NB4 (cell line): ENCODE data around the gene OVAAL.

Source experiments
- DNase-seq: peaks from one replicate; pipeline ENCODE4 v3.0.0; 2010; ENCODE audit warnings: low read depth
- H3K4me3 ChIP-seq: one replicate; pipeline ENCODE4 v1.5.1; 2011; ENCODE audit warnings: mild to moderate bottlenecking, low read depth, low read length, moderate library complexity
- MYC ChIP-seq: IDR thresholded peaks from 2 replicates; pipeline ENCODE4 v1.6.1; 2011; ENCODE audit warnings: low read depth, low read length
- POLR2A ChIP-seq: IDR thresholded peaks from 2 replicates; pipeline ENCODE4 v1.6.1; 2011; ENCODE audit warnings: mild to moderate bottlenecking; ENCODE audit not compliant: insufficient read length; ENCODE audit errors: extremely low read depth
- TF ChIP-seq, protein P1 (sequence below): IDR thresholded peaks from 2 replicates; pipeline ENCODE4 v1.6.1; 2011; ENCODE audit warnings: low read depth, low read length
- TF ChIP-seq, protein P2 (sequence below): IDR thresholded peaks from one replicate; pipeline ENCODE4 v1.5.1; 2012; ENCODE audit warnings: low read depth, low read length

The OVAAL gene

DNA sequence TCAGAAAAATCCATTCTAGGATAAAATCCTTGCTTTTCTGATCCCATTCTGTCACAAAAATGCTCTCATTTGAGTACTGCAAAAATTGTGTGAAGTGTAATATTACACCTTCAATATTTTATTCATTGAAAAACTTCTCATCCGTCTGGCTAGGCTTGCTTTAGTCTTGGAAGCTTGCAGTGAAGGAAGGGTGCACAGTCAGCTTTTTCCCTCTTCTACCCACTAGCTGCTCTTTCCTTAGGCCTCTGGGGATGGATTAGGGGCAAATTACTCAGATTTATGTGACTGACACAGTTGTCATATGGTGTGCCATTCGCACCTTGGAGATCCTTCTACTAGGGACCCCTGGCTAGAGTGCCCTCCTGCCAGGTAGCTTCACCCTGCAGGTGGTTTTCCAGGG, 32.1 kb downstream of the OVAAL start:
- TF ChIP-seq POLR2A, result no peak
- no peak for DNase-seq
- H3K4me3 ChIP-seq, result no peak overlapping the region

- no peak for DNase-seq
- TF ChIP-seq, protein P1, sequence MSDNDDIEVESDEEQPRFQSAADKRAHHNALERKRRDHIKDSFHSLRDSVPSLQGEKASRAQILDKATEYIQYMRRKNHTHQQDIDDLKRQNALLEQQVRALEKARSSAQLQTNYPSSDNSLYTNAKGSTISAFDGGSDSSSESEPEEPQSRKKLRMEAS, result no peak
- TF ChIP-seq POLR2A (no peak), MYC (no peak)
- TF ChIP-seq, protein P2, sequence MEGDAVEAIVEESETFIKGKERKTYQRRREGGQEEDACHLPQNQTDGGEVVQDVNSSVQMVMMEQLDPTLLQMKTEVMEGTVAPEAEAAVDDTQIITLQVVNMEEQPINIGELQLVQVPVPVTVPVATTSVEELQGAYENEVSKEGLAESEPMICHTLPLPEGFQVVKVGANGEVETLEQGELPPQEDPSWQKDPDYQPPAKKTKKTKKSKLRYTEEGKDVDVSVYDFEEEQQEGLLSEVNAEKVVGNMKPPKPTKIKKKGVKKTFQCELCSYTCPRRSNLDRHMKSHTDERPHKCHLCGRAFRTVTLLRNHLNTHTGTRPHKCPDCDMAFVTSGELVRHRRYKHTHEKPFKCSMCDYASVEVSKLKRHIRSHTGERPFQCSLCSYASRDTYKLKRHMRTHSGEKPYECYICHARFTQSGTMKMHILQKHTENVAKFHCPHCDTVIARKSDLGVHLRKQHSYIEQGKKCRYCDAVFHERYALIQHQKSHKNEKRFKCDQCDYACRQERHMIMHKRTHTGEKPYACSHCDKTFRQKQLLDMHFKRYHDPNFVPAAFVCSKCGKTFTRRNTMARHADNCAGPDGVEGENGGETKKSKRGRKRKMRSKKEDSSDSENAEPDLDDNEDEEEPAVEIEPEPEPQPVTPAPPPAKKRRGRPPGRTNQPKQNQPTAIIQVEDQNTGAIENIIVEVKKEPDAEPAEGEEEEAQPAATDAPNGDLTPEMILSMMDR, result no peak
Observed at GRCh38 chr1:180593382-180593781, 34.6 kb downstream of the OVAAL start.

GRCh38 chr1:180594723-180595122, 36.0 kb downstream of the OVAAL start:
- no peak overlapping the region for H3K4me3 ChIP-seq
- TF ChIP-seq POLR2A, result no peak
- TF ChIP-seq, protein P1, result no peak
- no peak for TF ChIP-seq MYC
- TF ChIP-seq, protein P2, result no peak
- no peak for DNase-seq

More at GRCh38 chr1:180593382-180593781, 34.6 kb downstream of the OVAAL start:
- no peak overlapping the region for H3K4me3 ChIP-seq

- TF ChIP-seq POLR2A (no peak), MYC (no peak)
- TF ChIP-seq, protein P1, result no peak
- TF ChIP-seq, protein P2, result no peak
- no peak overlapping the region for H3K4me3 ChIP-seq
- no peak for DNase-seq
Observed at GRCh38 chr1:180595966-180596365, 37.2 kb downstream of the OVAAL start.

GRCh38 chr1:180597520-180597919, 38.8 kb downstream of the OVAAL start:
- TF ChIP-seq POLR2A (no peak), MYC (no peak)
- TF ChIP-seq, protein P1, result no peak
- TF ChIP-seq, protein P2, result no peak
- DNase-seq, result no peak
- no peak overlapping the region for H3K4me3 ChIP-seq

DNA sequence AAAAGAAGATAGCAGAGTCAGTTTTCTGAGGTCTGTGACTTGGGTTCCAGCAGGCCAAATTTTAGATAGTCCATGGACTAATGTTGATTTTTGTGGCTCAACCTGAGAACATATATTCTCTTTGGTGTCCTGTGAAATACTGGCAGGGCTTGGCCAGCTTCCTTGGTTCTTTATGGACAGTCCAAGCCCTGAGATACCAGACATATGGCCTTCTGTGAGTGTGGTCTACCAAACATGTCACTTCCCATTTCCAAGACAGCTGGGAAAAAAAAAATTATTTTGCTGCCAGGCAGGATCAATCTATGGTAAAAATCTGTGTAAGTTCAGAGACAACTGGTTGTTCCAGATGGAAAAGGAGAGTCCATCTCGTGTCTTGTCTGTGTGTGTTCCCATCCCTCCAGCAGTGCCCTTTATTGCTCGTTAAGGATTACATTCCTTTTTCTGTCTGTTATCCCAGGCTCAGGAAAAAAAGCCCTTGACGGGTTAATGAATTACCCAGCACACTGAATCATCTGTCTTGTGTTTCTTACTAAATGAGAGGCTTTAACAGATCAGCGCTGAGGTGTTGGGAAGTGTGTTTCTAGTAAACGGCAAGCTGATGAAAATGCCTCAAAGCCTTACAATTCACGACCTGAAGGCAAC, 39.7 kb downstream of the OVAAL start:
- TF ChIP-seq MYC (no peak), POLR2A (no peak)
- TF ChIP-seq, protein P1, result no peak
- TF ChIP-seq, protein P2, result no peak
- DNase-seq, result no peak

More for the DNA sequence above, 39.7 kb downstream of the OVAAL start:
- no peak overlapping the region for H3K4me3 ChIP-seq
